ENCODE results near the gene KCNAB1. TPM values are rescaled to one million over a fixed set of nuclear protein-coding genes. Genes with fewer than 3 reads are reported as not detected.

The KCNAB1 gene
- total and polyA plus RNA-seq, 4 donors: 0.76 to 2.8 (median 1.0) TPM

DNA sequence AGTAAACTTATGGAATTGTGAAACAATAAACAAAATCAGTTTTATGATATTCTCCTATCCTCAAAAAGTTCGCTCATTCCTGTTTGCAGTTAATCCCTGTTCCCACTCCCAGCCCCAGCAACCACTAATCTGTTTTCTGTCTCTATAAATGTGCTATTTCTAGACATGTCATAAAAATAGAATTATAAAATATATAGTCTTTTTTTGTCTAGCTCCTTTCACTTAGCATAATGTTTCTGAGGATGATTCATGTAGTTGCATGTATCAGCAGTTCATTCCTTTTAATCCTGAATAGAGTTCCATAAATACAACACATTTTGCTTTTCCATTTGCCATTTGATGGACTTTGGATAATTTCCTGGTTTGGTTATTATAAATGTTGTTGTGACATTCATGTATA is 140.0 kb downstream of the KCNAB1 start:
- H3K4me3 ChIP-seq (ENCODE audit: low read depth in 1 of 3, low read length in 3 of 3): no peak overlapping the region
- no peak overlapping the region for H3K27ac ChIP-seq (ENCODE audit: low read depth in 1 of 2, low read length in 2 of 2)
- H3K4me1 ChIP-seq (ENCODE audit: control insufficient read depth in 4 of 4, insufficient read depth in 4 of 4, low read length in 3 of 4): no peaks in the 10 kb centered on the region
- no peaks in the 10 kb centered on the region for H3K9me3 ChIP-seq (ENCODE audit: control insufficient read depth in 4 of 4, low read length in 3 of 4)
- 93% methylated on average over 1 of the region's 1 CpG for WGBS
- no peak for DNase-seq (ENCODE audit: low spot score)
- no peaks in the 10 kb centered on the region for H3K27me3 ChIP-seq (ENCODE audit: control insufficient read depth in 4 of 4, insufficient read depth in 4 of 4, low read length in 3 of 4)
- TF ChIP-seq, protein P1, sequence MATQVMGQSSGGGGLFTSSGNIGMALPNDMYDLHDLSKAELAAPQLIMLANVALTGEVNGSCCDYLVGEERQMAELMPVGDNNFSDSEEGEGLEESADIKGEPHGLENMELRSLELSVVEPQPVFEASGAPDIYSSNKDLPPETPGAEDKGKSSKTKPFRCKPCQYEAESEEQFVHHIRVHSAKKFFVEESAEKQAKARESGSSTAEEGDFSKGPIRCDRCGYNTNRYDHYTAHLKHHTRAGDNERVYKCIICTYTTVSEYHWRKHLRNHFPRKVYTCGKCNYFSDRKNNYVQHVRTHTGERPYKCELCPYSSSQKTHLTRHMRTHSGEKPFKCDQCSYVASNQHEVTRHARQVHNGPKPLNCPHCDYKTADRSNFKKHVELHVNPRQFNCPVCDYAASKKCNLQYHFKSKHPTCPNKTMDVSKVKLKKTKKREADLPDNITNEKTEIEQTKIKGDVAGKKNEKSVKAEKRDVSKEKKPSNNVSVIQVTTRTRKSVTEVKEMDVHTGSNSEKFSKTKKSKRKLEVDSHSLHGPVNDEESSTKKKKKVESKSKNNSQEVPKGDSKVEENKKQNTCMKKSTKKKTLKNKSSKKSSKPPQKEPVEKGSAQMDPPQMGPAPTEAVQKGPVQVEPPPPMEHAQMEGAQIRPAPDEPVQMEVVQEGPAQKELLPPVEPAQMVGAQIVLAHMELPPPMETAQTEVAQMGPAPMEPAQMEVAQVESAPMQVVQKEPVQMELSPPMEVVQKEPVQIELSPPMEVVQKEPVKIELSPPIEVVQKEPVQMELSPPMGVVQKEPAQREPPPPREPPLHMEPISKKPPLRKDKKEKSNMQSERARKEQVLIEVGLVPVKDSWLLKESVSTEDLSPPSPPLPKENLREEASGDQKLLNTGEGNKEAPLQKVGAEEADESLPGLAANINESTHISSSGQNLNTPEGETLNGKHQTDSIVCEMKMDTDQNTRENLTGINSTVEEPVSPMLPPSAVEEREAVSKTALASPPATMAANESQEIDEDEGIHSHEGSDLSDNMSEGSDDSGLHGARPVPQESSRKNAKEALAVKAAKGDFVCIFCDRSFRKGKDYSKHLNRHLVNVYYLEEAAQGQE (IDR thresholded peaks at IDR 0.05): no peak
- no peak for TF ChIP-seq HNF4G (IDR thresholded peaks at IDR 0.05)
- TF ChIP-seq, protein P2, sequence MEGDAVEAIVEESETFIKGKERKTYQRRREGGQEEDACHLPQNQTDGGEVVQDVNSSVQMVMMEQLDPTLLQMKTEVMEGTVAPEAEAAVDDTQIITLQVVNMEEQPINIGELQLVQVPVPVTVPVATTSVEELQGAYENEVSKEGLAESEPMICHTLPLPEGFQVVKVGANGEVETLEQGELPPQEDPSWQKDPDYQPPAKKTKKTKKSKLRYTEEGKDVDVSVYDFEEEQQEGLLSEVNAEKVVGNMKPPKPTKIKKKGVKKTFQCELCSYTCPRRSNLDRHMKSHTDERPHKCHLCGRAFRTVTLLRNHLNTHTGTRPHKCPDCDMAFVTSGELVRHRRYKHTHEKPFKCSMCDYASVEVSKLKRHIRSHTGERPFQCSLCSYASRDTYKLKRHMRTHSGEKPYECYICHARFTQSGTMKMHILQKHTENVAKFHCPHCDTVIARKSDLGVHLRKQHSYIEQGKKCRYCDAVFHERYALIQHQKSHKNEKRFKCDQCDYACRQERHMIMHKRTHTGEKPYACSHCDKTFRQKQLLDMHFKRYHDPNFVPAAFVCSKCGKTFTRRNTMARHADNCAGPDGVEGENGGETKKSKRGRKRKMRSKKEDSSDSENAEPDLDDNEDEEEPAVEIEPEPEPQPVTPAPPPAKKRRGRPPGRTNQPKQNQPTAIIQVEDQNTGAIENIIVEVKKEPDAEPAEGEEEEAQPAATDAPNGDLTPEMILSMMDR (IDR thresholded peaks at IDR 0.05; ENCODE audit: low read depth, low read length, missing input control): no peak
- TF ChIP-seq YY1 (IDR thresholded peaks at IDR 0.05): no peak
- no peak for TF ChIP-seq TAF1 (conservative IDR thresholded peaks at IDR 0.05)
- no peak for TF ChIP-seq NR2F2 (IDR thresholded peaks at IDR 0.05)
- TF ChIP-seq FOXA2 (IDR thresholded peaks at IDR 0.05): no peak
- TF ChIP-seq, protein P3, sequence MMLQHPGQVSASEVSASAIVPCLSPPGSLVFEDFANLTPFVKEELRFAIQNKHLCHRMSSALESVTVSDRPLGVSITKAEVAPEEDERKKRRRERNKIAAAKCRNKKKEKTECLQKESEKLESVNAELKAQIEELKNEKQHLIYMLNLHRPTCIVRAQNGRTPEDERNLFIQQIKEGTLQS (IDR thresholded peaks at IDR 0.05): no peak
- no peak for TF ChIP-seq SP1 (IDR thresholded peaks at IDR 0.05)
- TF ChIP-seq EGR1 (IDR thresholded peaks at IDR 0.05; ENCODE audit: low read depth in 2 of 2): no peak
- H3K36me3 ChIP-seq (ENCODE audit: control insufficient read depth in 4 of 4, insufficient read depth in 3 of 4, low read depth in 1 of 4, low read length in 3 of 4): no peaks in the 10 kb centered on the region
- H3K9ac ChIP-seq (ENCODE audit: low read depth in 1 of 2, low read length in 2 of 2): no peak overlapping the region

DNA sequence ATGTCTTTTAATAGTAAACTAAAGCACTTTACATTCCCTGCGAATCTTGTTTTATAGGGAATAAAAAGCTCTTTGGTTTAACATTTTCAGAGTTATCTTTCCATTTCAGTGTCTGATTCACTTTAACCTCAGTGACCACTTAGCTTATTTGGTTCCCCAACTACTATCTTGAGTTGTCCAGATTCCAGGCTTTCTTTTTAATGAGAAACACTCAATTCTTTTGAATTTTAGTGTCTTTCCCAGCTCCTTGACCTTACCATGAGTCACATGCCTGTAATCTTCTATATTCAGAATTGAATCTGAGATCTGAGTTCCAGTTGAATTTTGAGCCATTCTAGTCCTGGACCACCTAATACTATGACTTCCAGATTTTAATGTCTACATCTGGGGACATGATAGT is 144.4 kb downstream of the KCNAB1 start:
- 86% methylated on average over 1 of the region's 1 CpG for WGBS
- H3K4me1 ChIP-seq (ENCODE audit: control insufficient read depth in 4 of 4, insufficient read depth in 4 of 4, low read length in 3 of 4): no peaks in the 10 kb centered on the region

DNA sequence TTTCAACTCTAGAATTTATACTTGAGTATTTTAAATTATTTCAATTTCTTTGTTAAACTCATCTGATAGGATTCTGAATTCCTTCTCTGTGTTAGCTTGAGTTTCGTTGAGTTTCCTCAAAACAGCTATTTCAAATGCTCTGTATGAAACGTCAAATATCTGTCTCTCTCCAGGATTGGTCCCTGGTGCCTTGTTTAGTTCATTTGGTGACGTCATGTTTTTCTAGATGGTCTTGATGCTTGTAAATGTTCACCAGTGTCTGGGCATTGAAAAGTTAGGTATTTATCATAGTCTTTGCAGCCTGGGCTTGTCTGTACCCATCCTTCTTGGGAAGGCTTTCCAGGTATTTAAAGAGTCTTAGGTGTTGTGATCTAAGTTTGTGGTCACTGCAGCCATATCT is 151.1 kb downstream of the KCNAB1 start:
- WGBS: 92% methylated on average over 3 of the region's 3 CpGs
- no peaks in the 10 kb centered on the region for H3K9me3 ChIP-seq (ENCODE audit: control insufficient read depth in 4 of 4, low read length in 3 of 4)
- no peak for TF ChIP-seq YY1 (IDR thresholded peaks at IDR 0.05)
- no peak for TF ChIP-seq SP1 (IDR thresholded peaks at IDR 0.05)
- no peak for TF ChIP-seq TAF1 (conservative IDR thresholded peaks at IDR 0.05)

More for the DNA sequence above, 144.4 kb downstream of the KCNAB1 start:
- no peak for TF ChIP-seq NR2F2 (IDR thresholded peaks at IDR 0.05)
- Histone ChIP-seq H3K36me3 (ENCODE audit: control insufficient read depth in 4 of 4, insufficient read depth in 3 of 4, low read depth in 1 of 4, low read length in 3 of 4) (no peaks in the 10 kb centered on the region), H3K9me3 (ENCODE audit: control insufficient read depth in 4 of 4, low read length in 3 of 4) (no peaks in the 10 kb centered on the region), H3K9ac (ENCODE audit: low read depth in 1 of 2, low read length in 2 of 2) (no peak overlapping the region), H3K27ac (ENCODE audit: low read depth in 1 of 2, low read length in 2 of 2) (no peak overlapping the region), H3K27me3 (ENCODE audit: control insufficient read depth in 4 of 4, insufficient read depth in 4 of 4, low read length in 3 of 4) (no peaks in the 10 kb centered on the region), H3K4me3 (ENCODE audit: low read depth in 1 of 3, low read length in 3 of 3) (no peak overlapping the region)
- no peak for DNase-seq (ENCODE audit: low spot score)

More for the DNA sequence above, 151.1 kb downstream of the KCNAB1 start:
- no peak for DNase-seq (ENCODE audit: low spot score)
- H3K9ac ChIP-seq (ENCODE audit: low read depth in 1 of 2, low read length in 2 of 2): no peak overlapping the region
- H3K4me3 ChIP-seq (ENCODE audit: low read depth in 1 of 3, low read length in 3 of 3): no peak overlapping the region
- H3K27me3 ChIP-seq (ENCODE audit: control insufficient read depth in 4 of 4, insufficient read depth in 4 of 4, low read length in 3 of 4): no peaks in the 10 kb centered on the region
- H3K4me1 ChIP-seq (ENCODE audit: control insufficient read depth in 4 of 4, insufficient read depth in 4 of 4, low read length in 3 of 4): peaks cover 0 to 2% (median 0%) of the 10 kb centered on the region in 4 donors
- no peaks in the 10 kb centered on the region for H3K36me3 ChIP-seq (ENCODE audit: control insufficient read depth in 4 of 4, insufficient read depth in 3 of 4, low read depth in 1 of 4, low read length in 3 of 4)
- no peak overlapping the region for H3K27ac ChIP-seq (ENCODE audit: low read depth in 1 of 2, low read length in 2 of 2)

Measured in liver (tissue), 9 donors.